ENCODE measurements around the gene CPNE4.

DNA sequence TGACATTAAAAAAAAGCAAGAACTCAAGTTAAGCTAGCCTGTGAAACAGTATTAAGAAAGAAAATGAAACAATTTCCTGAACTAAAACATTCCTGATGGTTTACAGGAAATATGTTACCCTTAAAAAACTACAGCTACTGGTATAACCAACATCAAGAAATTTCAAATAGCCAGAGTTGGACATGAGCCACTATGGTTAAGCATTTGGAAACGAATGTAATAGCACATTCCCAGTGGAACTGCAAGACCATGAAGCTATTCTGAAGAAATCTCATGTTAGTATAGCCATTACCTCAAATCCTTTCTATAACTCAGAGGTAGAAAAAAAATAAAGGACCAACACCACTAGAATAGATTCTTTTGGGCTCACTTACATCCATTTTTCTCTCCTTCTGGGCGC, 30.2 kb downstream of the CPNE4 start:
- no peak for TF ChIP-seq EZH2phosphoT487 (IDR thresholded peaks at IDR 0.05; ENCODE audit: borderline replicate concordance, low read length)
- TF ChIP-seq, protein P1, sequence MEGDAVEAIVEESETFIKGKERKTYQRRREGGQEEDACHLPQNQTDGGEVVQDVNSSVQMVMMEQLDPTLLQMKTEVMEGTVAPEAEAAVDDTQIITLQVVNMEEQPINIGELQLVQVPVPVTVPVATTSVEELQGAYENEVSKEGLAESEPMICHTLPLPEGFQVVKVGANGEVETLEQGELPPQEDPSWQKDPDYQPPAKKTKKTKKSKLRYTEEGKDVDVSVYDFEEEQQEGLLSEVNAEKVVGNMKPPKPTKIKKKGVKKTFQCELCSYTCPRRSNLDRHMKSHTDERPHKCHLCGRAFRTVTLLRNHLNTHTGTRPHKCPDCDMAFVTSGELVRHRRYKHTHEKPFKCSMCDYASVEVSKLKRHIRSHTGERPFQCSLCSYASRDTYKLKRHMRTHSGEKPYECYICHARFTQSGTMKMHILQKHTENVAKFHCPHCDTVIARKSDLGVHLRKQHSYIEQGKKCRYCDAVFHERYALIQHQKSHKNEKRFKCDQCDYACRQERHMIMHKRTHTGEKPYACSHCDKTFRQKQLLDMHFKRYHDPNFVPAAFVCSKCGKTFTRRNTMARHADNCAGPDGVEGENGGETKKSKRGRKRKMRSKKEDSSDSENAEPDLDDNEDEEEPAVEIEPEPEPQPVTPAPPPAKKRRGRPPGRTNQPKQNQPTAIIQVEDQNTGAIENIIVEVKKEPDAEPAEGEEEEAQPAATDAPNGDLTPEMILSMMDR (conservative IDR thresholded peaks at IDR 0.05; ENCODE audit: low read depth, low read length), result no peak
